Measurements from ENCODE around the gene ISG20L2. TPM values are rescaled to one million over a fixed set of nuclear protein-coding genes. Genes with fewer than 3 reads are reported as not detected.

Gene ISG20L2
- total and polyA plus RNA-seq, 5 donors from 2014 or later, result 15.8 to 76.7 (median 17.7) TPM

- Mint-ChIP-seq H3K27ac (peak within 1 kb of the TSS; percentile 79 to 97 (median 94)), H3K36me3 (no peaks in the 10 kb centered on the region), H3K4me3 (peak within 1 kb of the TSS; percentile 93 to 97 (median 94)), H3K27me3 (no peaks in the 10 kb centered on the region), H3K4me1 (peaks cover 22 to 60% (median 43%) of the 10 kb centered on the region in 4 donors), H3K9me3 (no peaks in the 10 kb centered on the region)
- Histone ChIP-seq H3K27ac (ENCODE audit: insufficient read depth, low read length, poor library complexity, severe bottlenecking) (peak within 1 kb of the TSS; percentile 83), H3K4me3 (ENCODE audit: low read depth, low read length) (peak within 1 kb of the TSS; percentile 90), H3K9me3 (ENCODE audit: control insufficient read depth in 2 of 2, low read length in 2 of 2) (no peaks in the 10 kb centered on the region), H3K27me3 (ENCODE audit: control insufficient read depth, insufficient read depth, low read length) (no peaks in the 10 kb centered on the region), H3K36me3 (ENCODE audit: control insufficient read depth, insufficient read depth, low read length) (no peaks in the 10 kb centered on the region), H3K4me1 (ENCODE audit: control insufficient read depth, insufficient read depth, low read length, poor library complexity, severe bottlenecking) (peaks cover 53% of the 10 kb centered on the region)
- DNase-seq (no peak), ATAC-seq (ENCODE audit: low read depth in 2 of 2) (no peak)
These were observed 22.8 kb upstream of the ISG20L2 start, which contains the start of gene HDGF for GRCh38 chr1:156751451-156751756. Gene HDGF (minus strand): TSS chr1:156751675. CDS start chr1:156751429, 246 bp downstream.

- peaks cover 58% of the 10 kb centered on the region for H3K4me1 ChIP-seq (ENCODE audit: control insufficient read depth, insufficient read depth, low read length, poor library complexity, severe bottlenecking)
These were observed 22.3 kb upstream of the ISG20L2 start for GRCh38 chr1:156750711-156751450.

GRCh38 chr1:156750191-156750672 lies 21.7 kb upstream of the ISG20L2 start:
- Mint-ChIP-seq H3K27ac (peak overlapping the region; percentile 94 to 97 (median 96)), H3K27me3 (no peaks in the 10 kb centered on the region), H3K36me3 (peaks cover 8% of the 10 kb centered on the region), H3K9me3 (no peaks in the 10 kb centered on the region), H3K4me3 (peak overlapping the region; percentile 93 to 96 (median 93)), H3K4me1 (peaks cover 22 to 70% (median 51%) of the 10 kb centered on the region in 4 donors)
- peaks cover 3% of the 10 kb centered on the region for H3K36me3 ChIP-seq (ENCODE audit: control insufficient read depth, insufficient read depth, low read length)
- no peaks in the 10 kb centered on the region for H3K9me3 ChIP-seq (ENCODE audit: control insufficient read depth in 2 of 2, low read length in 2 of 2)
- H3K27ac ChIP-seq (ENCODE audit: insufficient read depth, low read length, poor library complexity, severe bottlenecking), result peak overlapping the region; percentile 83
- no peak for ATAC-seq (ENCODE audit: low read depth in 2 of 2)
- no peaks in the 10 kb centered on the region for H3K27me3 ChIP-seq (ENCODE audit: control insufficient read depth, insufficient read depth, low read length)
- peak in 1 of 3 donors; percentile 49 for DNase-seq
- H3K4me1 ChIP-seq (ENCODE audit: control insufficient read depth, insufficient read depth, low read length, poor library complexity, severe bottlenecking), result peaks cover 61% of the 10 kb centered on the region
- H3K4me3 ChIP-seq (ENCODE audit: low read depth, low read length), result peak overlapping the region; percentile 89

More at GRCh38 chr1:156750711-156751450, 22.3 kb upstream of the ISG20L2 start:
- H3K27ac ChIP-seq (ENCODE audit: insufficient read depth, low read length, poor library complexity, severe bottlenecking), result peak overlapping the region; percentile 83
- H3K27me3 Mint-ChIP-seq, result no peaks in the 10 kb centered on the region
- H3K27me3 ChIP-seq (ENCODE audit: control insufficient read depth, insufficient read depth, low read length), result no peaks in the 10 kb centered on the region
- H3K4me1 Mint-ChIP-seq, result peaks cover 22 to 65% (median 47%) of the 10 kb centered on the region in 4 donors
- ATAC-seq (ENCODE audit: low read depth in 2 of 2) (peak; percentile 12 to 18), DNase-seq (peak; percentile 39 to 46 (median 44))
- H3K36me3 Mint-ChIP-seq, result peaks cover 2% of the 10 kb centered on the region
- H3K4me3 Mint-ChIP-seq, result peak overlapping the region; percentile 93 to 96 (median 93)
- peak overlapping the region; percentile 76 to 97 (median 94) for H3K27ac Mint-ChIP-seq
- H3K9me3 ChIP-seq (ENCODE audit: control insufficient read depth in 2 of 2, low read length in 2 of 2), result no peaks in the 10 kb centered on the region
- H3K4me3 ChIP-seq (ENCODE audit: low read depth, low read length), result peak overlapping the region; percentile 89
- H3K9me3 Mint-ChIP-seq, result no peaks in the 10 kb centered on the region
- no peaks in the 10 kb centered on the region for H3K36me3 ChIP-seq (ENCODE audit: control insufficient read depth, insufficient read depth, low read length)

- peaks cover 61% of the 10 kb centered on the region for H3K4me1 ChIP-seq (ENCODE audit: control insufficient read depth, insufficient read depth, low read length, poor library complexity, severe bottlenecking)
- Mint-ChIP-seq H3K4me3 (peak overlapping the region; percentile 93 to 96 (median 93)), H3K36me3 (peaks cover 11% of the 10 kb centered on the region), H3K27ac (peak overlapping the region; percentile 94 to 97 (median 96)), H3K9me3 (no peaks in the 10 kb centered on the region), H3K4me1 (peaks cover 22 to 70% (median 54%) of the 10 kb centered on the region in 4 donors), H3K27me3 (no peaks in the 10 kb centered on the region)
- DNase-seq, result no peak
- ATAC-seq (ENCODE audit: low read depth in 2 of 2), result no peak
- peak overlapping the region; percentile 89 for H3K4me3 ChIP-seq (ENCODE audit: low read depth, low read length)
- H3K27me3 ChIP-seq (ENCODE audit: control insufficient read depth, insufficient read depth, low read length), result no peaks in the 10 kb centered on the region
- peaks cover 8% of the 10 kb centered on the region for H3K36me3 ChIP-seq (ENCODE audit: control insufficient read depth, insufficient read depth, low read length)
- H3K27ac ChIP-seq (ENCODE audit: insufficient read depth, low read length, poor library complexity, severe bottlenecking), result peak overlapping the region; percentile 83
- no peaks in the 10 kb centered on the region for H3K9me3 ChIP-seq (ENCODE audit: control insufficient read depth in 2 of 2, low read length in 2 of 2)
These were observed 21.0 kb upstream of the ISG20L2 start for GRCh38 chr1:156749419-156750118.

GRCh38 chr1:156748670-156749418 lies 20.3 kb upstream of the ISG20L2 start:
- Histone ChIP-seq H3K4me3 (ENCODE audit: low read depth, low read length) (peak overlapping the region; percentile 89), H3K4me1 (ENCODE audit: control insufficient read depth, insufficient read depth, low read length, poor library complexity, severe bottlenecking) (peaks cover 61% of the 10 kb centered on the region)
- DNase-seq, result no peak

GRCh38 chr1:156747742-156748669 lies 19.4 kb upstream of the ISG20L2 start:
- H3K4me3 Mint-ChIP-seq, result peak overlapping the region; percentile 93 to 96 (median 93)

More at GRCh38 chr1:156748670-156749418, 20.3 kb upstream of the ISG20L2 start:
- no peak for ATAC-seq (ENCODE audit: low read depth in 2 of 2)
- Mint-ChIP-seq H3K9me3 (no peaks in the 10 kb centered on the region), H3K27ac (peak overlapping the region; percentile 94 to 97 (median 96)), H3K27me3 (no peaks in the 10 kb centered on the region), H3K36me3 (peaks cover 11% of the 10 kb centered on the region), H3K4me1 (peaks cover 22 to 73% (median 54%) of the 10 kb centered on the region in 4 donors), H3K4me3 (peak overlapping the region; percentile 93 to 96 (median 93))
- Histone ChIP-seq H3K27ac (ENCODE audit: insufficient read depth, low read length, poor library complexity, severe bottlenecking) (peak overlapping the region; percentile 83), H3K36me3 (ENCODE audit: control insufficient read depth, insufficient read depth, low read length) (peaks cover 14% of the 10 kb centered on the region), H3K9me3 (ENCODE audit: control insufficient read depth in 2 of 2, low read length in 2 of 2) (no peaks in the 10 kb centered on the region), H3K27me3 (ENCODE audit: control insufficient read depth, insufficient read depth, low read length) (no peaks in the 10 kb centered on the region)

More at GRCh38 chr1:156747742-156748669, 19.4 kb upstream of the ISG20L2 start:
- H3K36me3 ChIP-seq (ENCODE audit: control insufficient read depth, insufficient read depth, low read length), result peaks cover 22% of the 10 kb centered on the region
- no peaks in the 10 kb centered on the region for H3K27me3 ChIP-seq (ENCODE audit: control insufficient read depth, insufficient read depth, low read length)
- H3K4me3 ChIP-seq (ENCODE audit: low read depth, low read length), result peak overlapping the region; percentile 89
- Mint-ChIP-seq H3K27ac (peak overlapping the region; percentile 94 to 97 (median 96)), H3K9me3 (no peaks in the 10 kb centered on the region), H3K27me3 (no peaks in the 10 kb centered on the region), H3K4me1 (peaks cover 20 to 66% (median 52%) of the 10 kb centered on the region in 4 donors), H3K36me3 (peaks cover 13% of the 10 kb centered on the region)
- H3K4me1 ChIP-seq (ENCODE audit: control insufficient read depth, insufficient read depth, low read length, poor library complexity, severe bottlenecking), result peaks cover 61% of the 10 kb centered on the region
- H3K27ac ChIP-seq (ENCODE audit: insufficient read depth, low read length, poor library complexity, severe bottlenecking), result peak overlapping the region; percentile 83
- DNase-seq, result no peak
- H3K9me3 ChIP-seq (ENCODE audit: control insufficient read depth in 2 of 2, low read length in 2 of 2), result no peaks in the 10 kb centered on the region
- no peak for ATAC-seq (ENCODE audit: low read depth in 2 of 2)

Measured in CD4-positive, CD25-positive, alpha-beta regulatory T cell (primary cell).